Right lobe of liver (tissue), 6 donors: ENCODE results near the gene CCDC141. TPM values are rescaled to one million over a fixed set of nuclear protein-coding genes. Genes with fewer than 3 reads are reported as not detected.
"Not testable (repeated sequence)": the region's sequence is repeated elsewhere in the genome, so short reads cannot be mapped to it uniquely, and the experiment has no call there.

Source experiments
- ATAC-seq, 4 donors: fragments of 200-7000 bp; cut with Tn5 transposase; one replicate each; pipeline ENCODE4 v1.9.1; 2020; ENCODE audit warnings: mild to moderate bottlenecking in 4 of 4, moderate library complexity in 4 of 4
- DNase-seq, 3 donors: peaks; one replicate each; pipeline ENCODE4 v3.0.0-alpha.2; 2020
- H3K27ac ChIP-seq, 3 donors: fragments of 200-600 bp; one replicate each; pipeline ENCODE4 v1.8.0; 2022
- H3K27me3 ChIP-seq, 2 donors: fragments of 200-600 bp; one replicate each; pipeline ENCODE4 v1.8.0; 2022
- H3K36me3 ChIP-seq, 4 donors: fragments of 200-600 bp; sonication (generic) in 1 of 4; one replicate each; pipeline versions ENCODE4 v1.5.1 to v1.8.0; 2017 to 2022; ENCODE audit warnings: control low read depth in 1 of 4
- H3K4me1 ChIP-seq, 4 donors: fragments of 200-600 bp; sonication (generic) in 1 of 4; one replicate each; pipeline versions ENCODE4 v1.5.1 to v1.8.0; 2017 to 2022; ENCODE audit warnings: control low read depth in 1 of 4
- H3K4me3 ChIP-seq, 3 donors: fragments of 200-600 bp; one replicate each; pipeline ENCODE4 v1.8.0; 2022
- H3K9me3 ChIP-seq, 4 donors: fragments of 200-600 bp; sonication (generic) in 1 of 4; one replicate each; pipeline versions ENCODE4 v1.5.1 to v1.8.0; 2017 to 2022; ENCODE audit warnings: control low read depth in 1 of 4
- CTCF ChIP-seq, 4 donors: fragments of 200-600 bp in 3 of 4; fragments of 450-650 bp in 1 of 4; IDR thresholded peaks; one replicate each; pipeline versions ENCODE4 v1.5.1 to v1.8.0; 2016 to 2022; ENCODE audit warnings: antibody characterized with exemption in 4 of 4, mild to moderate bottlenecking in 2 of 4
- POLR2A ChIP-seq: fragments of 450-650 bp; IDR thresholded peaks from one replicate; pipeline ENCODE4 v1.6.1; 2017; ENCODE audit warnings: antibody characterized with exemption, mild to moderate bottlenecking
- WGBS: methylation state at CpG from one replicate; pipeline ENCODE4 v1.1.6; 2018; ENCODE audit warnings: low coverage, low lambda C conversion rate; ENCODE audit not compliant: insufficient coverage; ENCODE audit errors: missing lambda C conversion rate; 5-methylcytosine and 5-hydroxymethylcytosine counted together
- intact Hi-C, 2 donors: fragments of 100-400 bp; cut with DNase I; formaldehyde crosslinking; loops; one replicate each; pipeline versions ENCODE4 v1.11.2 to v1.14.1; 2022
- total RNA-seq, 6 experiments: library from RNA; depleted of rRNA in 2 of 6; stranded (reverse); fragments of >200 nt in 2 of 6; fragmentation: NEBNext Ultra II Directional in 3 of 6; extraction: Animal tissue kit (Norgen Biotek cat#: 25700) in 3 of 6; gene quantifications; one replicate each; pipeline versions ENCODE4 v1.1.0 to v1.2.4, GENCODE V29; 2016 to 2023
- donor health status: DM: no; HTN: yes; CAD: no.
- donor health status: DM: no; HTN: no; CAD: no.
- donor health status: DM: no; HTN: no; CAD: no.
- donor health status: DM: no; HTN: yes; CAD: no.
- donor health status: DM: no; HTN: yes; CAD: no.

CCDC141 gene
- total RNA-seq, 6 experiments from 2014 or later, result 0.20 to 0.98 (median 0.58) TPM

GRCh38 chr2:179021258-179021657, 28.7 kb downstream of the CCDC141 start:
- H3K27me3 ChIP-seq, result no peaks in the 10 kb centered on the region
- no peak for DNase-seq
- no peaks in the 10 kb centered on the region for H3K9me3 ChIP-seq
- intact Hi-C loops, result no loop called here
- H3K4me3 ChIP-seq, result no peak overlapping the region
- H3K36me3 ChIP-seq, result no peaks in the 10 kb centered on the region
- WGBS, result 52% methylated on average over 2 of the region's 2 CpGs
- TF ChIP-seq CTCF (IDR thresholded peaks at IDR 0.05) (no peak), POLR2A (no peak)
- no peak for ATAC-seq
- H3K4me1 ChIP-seq, result no peaks in the 10 kb centered on the region
- no peak overlapping the region for H3K27ac ChIP-seq

GRCh38 chr2:179020156-179020750, 29.7 kb downstream of the CCDC141 start:
- Histone ChIP-seq H3K27ac (no peak overlapping the region), H3K36me3 (no peaks in the 10 kb centered on the region), H3K27me3 (no peaks in the 10 kb centered on the region), H3K9me3 (no peaks in the 10 kb centered on the region), H3K4me1 (no peaks in the 10 kb centered on the region), H3K4me3 (no peak overlapping the region)
- intact Hi-C loops, result no loop called here
- DNase-seq (peak in 2 of 3 donors; percentile 26 to 70), ATAC-seq (peak; percentile 66 to 93 (median 88))
- TF ChIP-seq CTCF (IDR thresholded peaks at IDR 0.05) (peak; percentile 46 to 72 (median 56)), POLR2A (no peak)
- WGBS, result 40% methylated on average over 3 of the region's 3 CpGs

- Histone ChIP-seq H3K27ac (no peak overlapping the region), H3K4me3 (no peak overlapping the region), H3K27me3 (no peaks in the 10 kb centered on the region), H3K4me1 (no peaks in the 10 kb centered on the region), H3K9me3 (no peaks in the 10 kb centered on the region), H3K36me3 (no peaks in the 10 kb centered on the region)
- DNase-seq (no peak), ATAC-seq (no peak)
- intact Hi-C loops, result no loop called here
- TF ChIP-seq POLR2A, result no peak
- no peak for TF ChIP-seq CTCF (IDR thresholded peaks at IDR 0.05)
- WGBS, result 66% methylated on average over 5 of the region's 5 CpGs
Observed at GRCh38 chr2:179019260-179019659, 30.7 kb downstream of the CCDC141 start.

GRCh38 chr2:179017773-179018357, 32.1 kb downstream of the CCDC141 start:
- H3K27ac ChIP-seq, result no peak overlapping the region
- TF ChIP-seq CTCF (IDR thresholded peaks at IDR 0.05) (no peak), POLR2A (no peak)
- DNase-seq, result no peak
- H3K27me3 ChIP-seq, result no peaks in the 10 kb centered on the region
- no peaks in the 10 kb centered on the region for H3K4me1 ChIP-seq
- WGBS, result 70% methylated on average over 3 of the region's 3 CpGs
- intact Hi-C loops, result no loop called here
- no peaks in the 10 kb centered on the region for H3K36me3 ChIP-seq
- H3K4me3 ChIP-seq, result no peak overlapping the region
- H3K9me3 ChIP-seq, result no peaks in the 10 kb centered on the region
- ATAC-seq, result no peak

GRCh38 chr2:179014189-179014588, 35.7 kb downstream of the CCDC141 start:
- H3K27ac ChIP-seq, result not testable (repeated sequence)

More at GRCh38 chr2:179014189-179014588, 35.7 kb downstream of the CCDC141 start:
- H3K4me1 ChIP-seq, intact Hi-C loops, H3K4me3 ChIP-seq, H3K9me3 ChIP-seq, ATAC-seq, DNase-seq, H3K36me3 ChIP-seq, H3K27me3 ChIP-seq: not testable (repeated sequence)
- WGBS, result 72% methylated on average over 3 of the region's 3 CpGs
